Tibial artery (tissue), 4 donors: ENCODE measurements around the gene ASB5.

Source experiments
- DNase-seq, 2 donors: peaks; one replicate each; pipeline ENCODE4 v3.0.0-alpha.2; 2019
- H3K27ac ChIP-seq, 2 donors: fragments of 200-600 bp; sonication (generic) in 1 of 2; 1 replicate in 1 of 2; 2 replicates in 1 of 2; pipeline ENCODE4 v1.5.1; 2018 to 2019; ENCODE audit warnings: mild to moderate bottlenecking in 1 of 2
- H3K27me3 ChIP-seq, 2 donors: fragments of 200-600 bp; sonication (generic) in 1 of 2; one replicate each; pipeline versions ENCODE4 v1.5.1 to v1.6.0; 2016 to 2019
- H3K36me3 ChIP-seq, 3 donors: fragments of 200-600 bp; sonication (generic) in 2 of 3; one replicate each; pipeline ENCODE4 v1.5.1; 2016 to 2019; ENCODE audit warnings: mild to moderate bottlenecking in 2 of 3
- H3K4me1 ChIP-seq, 4 donors: fragments of 200-600 bp; sonication (generic) in 2 of 4; 1 replicate in 3 of 4; 2 replicates in 1 of 4; pipeline ENCODE4 v1.5.1; 2016 to 2019
- H3K4me3 ChIP-seq, 2 donors: fragments of 200-600 bp; sonication (generic) in 1 of 2; 1 replicate in 1 of 2; 2 replicates in 1 of 2; pipeline ENCODE4 v1.5.1; 2018 to 2019; ENCODE audit warnings: mild to moderate bottlenecking in 2 of 2
- H3K9me3 ChIP-seq, 3 donors: fragments of 200-600 bp; sonication (generic) in 1 of 3; one replicate each; pipeline ENCODE4 v1.5.1; 2016 to 2019
- CTCF ChIP-seq, 2 experiments: fragments of 200-600 bp in 1 of 2; fragments of 450-650 bp in 1 of 2; IDR thresholded peaks; one replicate each; pipeline ENCODE4 v1.5.1; 2017 to 2019; ENCODE audit warnings: antibody characterized with exemption in 2 of 2, mild to moderate bottlenecking in 1 of 2, moderate library complexity in 1 of 2
- intact Hi-C: fragments of 100-400 bp; cut with DNase I; formaldehyde crosslinking; loops from one replicate; pipeline ENCODE4 v1.15.0; 2023; ENCODE audit warnings: low total_unique reads

Gene ASB5

GRCh38 chr4:176271749-176272148, 2.7 kb upstream of the ASB5 start:
- H3K27ac ChIP-seq = no peak overlapping the region
- no peaks in the 10 kb centered on the region for H3K36me3 ChIP-seq
- H3K4me1 ChIP-seq = peaks cover 0 to 17% (median 0%) of the 10 kb centered on the region in 4 donors
- intact Hi-C loops = no loop called here
- TF ChIP-seq CTCF (IDR thresholded peaks at IDR 0.05) = no peak
- H3K27me3 ChIP-seq = no peaks in the 10 kb centered on the region
- H3K9me3 ChIP-seq = no peaks in the 10 kb centered on the region
- no peak overlapping the region for H3K4me3 ChIP-seq
- no peak for DNase-seq

- Histone ChIP-seq H3K36me3 (no peaks in the 10 kb centered on the region), H3K27ac (no peak overlapping the region), H3K4me1 (peaks cover 0 to 16% (median 0%) of the 10 kb centered on the region in 4 donors), H3K9me3 (no peaks in the 10 kb centered on the region), H3K4me3 (no peak overlapping the region), H3K27me3 (no peaks in the 10 kb centered on the region)
- intact Hi-C loops = no loop called here
- no peak for TF ChIP-seq CTCF (IDR thresholded peaks at IDR 0.05)
- no peak for DNase-seq
Measured at GRCh38 chr4:176270669-176271068, 1.6 kb upstream of the ASB5 start.

GRCh38 chr4:176266026-176266425, 3.0 kb downstream of the ASB5 start:
- intact Hi-C loops = no loop called here
- H3K36me3 ChIP-seq = no peaks in the 10 kb centered on the region
- H3K27me3 ChIP-seq = no peaks in the 10 kb centered on the region
- no peak for DNase-seq
- no peak for TF ChIP-seq CTCF (IDR thresholded peaks at IDR 0.05)
- no peak overlapping the region for H3K4me3 ChIP-seq
- H3K9me3 ChIP-seq = no peaks in the 10 kb centered on the region
- H3K27ac ChIP-seq = no peak overlapping the region
- H3K4me1 ChIP-seq = peaks cover 0 to 7% (median 0%) of the 10 kb centered on the region in 4 donors

- DNase-seq = no peak
- Histone ChIP-seq H3K27ac (no peak overlapping the region), H3K27me3 (no peaks in the 10 kb centered on the region), H3K9me3 (no peaks in the 10 kb centered on the region), H3K4me1 (peaks cover 0 to 15% (median 0%) of the 10 kb centered on the region in 4 donors), H3K4me3 (no peak overlapping the region), H3K36me3 (no peaks in the 10 kb centered on the region)
- intact Hi-C loops = no loop called here
- TF ChIP-seq CTCF (IDR thresholded peaks at IDR 0.05) = no peak
Measured at GRCh38 chr4:176262243-176262642, 6.8 kb downstream of the ASB5 start.

GRCh38 chr4:176261481-176261880, 7.5 kb downstream of the ASB5 start:
- DNase-seq = no peak
- Histone ChIP-seq H3K4me1 (peaks cover 0 to 15% (median 0%) of the 10 kb centered on the region in 4 donors), H3K27me3 (no peaks in the 10 kb centered on the region), H3K9me3 (no peaks in the 10 kb centered on the region), H3K27ac (no peak overlapping the region), H3K36me3 (no peaks in the 10 kb centered on the region), H3K4me3 (no peak overlapping the region)
- TF ChIP-seq CTCF (IDR thresholded peaks at IDR 0.05) = no peak
- intact Hi-C loops = no loop called here

GRCh38 chr4:176261018-176261417, 8.0 kb downstream of the ASB5 start:
- no peak overlapping the region for H3K4me3 ChIP-seq
- H3K27ac ChIP-seq = no peak overlapping the region
- H3K36me3 ChIP-seq = no peaks in the 10 kb centered on the region
- TF ChIP-seq CTCF (IDR thresholded peaks at IDR 0.05) = no peak
- H3K4me1 ChIP-seq = peaks cover 0 to 15% (median 0%) of the 10 kb centered on the region in 4 donors
- H3K9me3 ChIP-seq = no peaks in the 10 kb centered on the region
- no peaks in the 10 kb centered on the region for H3K27me3 ChIP-seq
- no peak for DNase-seq
- intact Hi-C loops = no loop called here
